Measurements from ENCODE around the gene CDC42EP4. TPM values are rescaled to one million over a fixed set of nuclear protein-coding genes. Genes with fewer than 3 reads are reported as not detected.

The CDC42EP4 gene
- total and polyA plus RNA-seq, 10 of the 15 experiments (the other 5 are each of a cell fraction or from before 2014, with no cell fraction given): 0.05 to 7.1 (median 2.7) TPM

DNA sequence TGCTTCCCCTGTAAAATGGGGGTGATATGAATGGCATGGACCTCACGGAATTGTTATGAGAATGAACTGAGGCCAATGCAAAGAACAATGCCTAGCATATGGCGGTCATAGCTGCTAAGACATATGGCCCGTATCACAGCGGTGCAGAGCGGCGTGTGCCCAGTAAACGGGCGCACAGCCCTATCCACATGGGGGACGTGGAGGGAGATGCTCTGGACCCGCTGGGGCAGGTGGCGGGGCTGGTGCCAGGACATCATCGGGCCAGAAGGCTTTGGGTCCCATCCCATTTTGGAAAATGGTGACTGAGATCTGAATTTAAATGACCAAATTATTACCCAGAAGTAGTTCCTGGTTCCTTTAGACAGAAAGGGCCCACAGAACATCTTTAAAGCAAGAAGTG lies 31.6 kb downstream of the CDC42EP4 start:
- ChIA-PET CTCF (interaction anchor here (1.7 to 1.8 kb wide), 2 partner anchors 30 to 90 kb away, joined by 4 to 9 read pairs; no protein-coding TSS in a partner anchor), SMC1A (ENCODE audit: uncharacterized antibody, unreplicated experiment) (interaction anchor here (1.0 to 5.6 kb wide), 2 partner anchors 31 to 51 kb away, joined by 3 to 29 read pairs; partner anchors contain the start of gene CDC42EP4), POLR2A (no interaction called here), RAD21 (ENCODE audit: unreplicated experiment) (interaction anchor here (1.9 to 3.7 kb wide), 3 partner anchors 10 to 31 kb away, joined by 4 to 27 read pairs (median 18); partner anchors contain the start of gene CDC42EP4)
- Histone ChIP-seq H3K9me3 (replicated peaks; ENCODE audit: control insufficient read depth, insufficient read depth, low read length) (no peaks in the 10 kb centered on the region), H3K4me1 (ENCODE audit: control insufficient read depth, insufficient read depth, low read length) (peaks cover 17% of the 10 kb centered on the region), H3K4me3 (no peak overlapping the region), H3K27ac (ENCODE audit: control insufficient read depth, insufficient read depth) (no peak overlapping the region), H3K9ac (ENCODE audit: control insufficient read depth, insufficient read depth, low read length) (no peak overlapping the region), H2AFZ (ENCODE audit: control insufficient read depth, low read depth, low read length) (no peak overlapping the region), H3K27me3 (replicated peaks in 1 of 2; ENCODE audit: control insufficient read depth in 2 of 2, insufficient read depth in 2 of 2, low read length in 1 of 2) (no peaks in the 10 kb centered on the region), H3K4me2 (ENCODE audit: control insufficient read depth, insufficient read depth) (no peak overlapping the region), H3K36me3 (ENCODE audit: control insufficient read depth in 2 of 2, insufficient read depth in 2 of 2, low read length in 1 of 2) (peaks cover 2 to 3% of the 10 kb centered on the region in 2 experiments; a peak in 2 of 4 replicates), H4K20me1 (ENCODE audit: control insufficient read depth, insufficient read depth) (no peaks in the 10 kb centered on the region), H3K79me2 (ENCODE audit: control insufficient read depth, insufficient read depth, low read length) (no peaks in the 10 kb centered on the region)
- intact Hi-C loops (cut with micrococcal nuclease; ENCODE audit: unreplicated experiment): no loop called here
- FAIRE-seq: no peak
- TF ChIP-seq, protein P1, sequence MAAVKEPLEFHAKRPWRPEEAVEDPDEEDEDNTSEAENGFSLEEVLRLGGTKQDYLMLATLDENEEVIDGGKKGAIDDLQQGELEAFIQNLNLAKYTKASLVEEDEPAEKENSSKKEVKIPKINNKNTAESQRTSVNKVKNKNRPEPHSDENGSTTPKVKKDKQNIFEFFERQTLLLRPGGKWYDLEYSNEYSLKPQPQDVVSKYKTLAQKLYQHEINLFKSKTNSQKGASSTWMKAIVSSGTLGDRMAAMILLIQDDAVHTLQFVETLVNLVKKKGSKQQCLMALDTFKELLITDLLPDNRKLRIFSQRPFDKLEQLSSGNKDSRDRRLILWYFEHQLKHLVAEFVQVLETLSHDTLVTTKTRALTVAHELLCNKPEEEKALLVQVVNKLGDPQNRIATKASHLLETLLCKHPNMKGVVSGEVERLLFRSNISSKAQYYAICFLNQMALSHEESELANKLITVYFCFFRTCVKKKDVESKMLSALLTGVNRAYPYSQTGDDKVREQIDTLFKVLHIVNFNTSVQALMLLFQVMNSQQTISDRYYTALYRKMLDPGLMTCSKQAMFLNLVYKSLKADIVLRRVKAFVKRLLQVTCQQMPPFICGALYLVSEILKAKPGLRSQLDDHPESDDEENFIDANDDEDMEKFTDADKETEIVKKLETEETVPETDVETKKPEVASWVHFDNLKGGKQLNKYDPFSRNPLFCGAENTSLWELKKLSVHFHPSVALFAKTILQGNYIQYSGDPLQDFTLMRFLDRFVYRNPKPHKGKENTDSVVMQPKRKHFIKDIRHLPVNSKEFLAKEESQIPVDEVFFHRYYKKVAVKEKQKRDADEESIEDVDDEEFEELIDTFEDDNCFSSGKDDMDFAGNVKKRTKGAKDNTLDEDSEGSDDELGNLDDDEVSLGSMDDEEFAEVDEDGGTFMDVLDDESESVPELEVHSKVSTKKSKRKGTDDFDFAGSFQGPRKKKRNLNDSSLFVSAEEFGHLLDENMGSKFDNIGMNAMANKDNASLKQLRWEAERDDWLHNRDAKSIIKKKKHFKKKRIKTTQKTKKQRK (IDR thresholded peaks at IDR 0.05; ENCODE audit: low read depth, low read length): no peak
- TF ChIP-seq ASH2L (IDR thresholded peaks at IDR 0.05; ENCODE audit: borderline replicate concordance, low read depth) (no peak), KDM1A (IDR thresholded peaks at IDR 0.05; ENCODE audit: borderline replicate concordance) (no peak), ATF2 (IDR thresholded peaks at IDR 0.05; ENCODE audit: low read length) (no peak), ZNF592 (IDR thresholded peaks at IDR 0.05) (no peak), SREBF1 (IDR thresholded peaks at IDR 0.05; ENCODE audit: low read length) (no peak), SMAD1 (IDR thresholded peaks at IDR 0.05; ENCODE audit: low read depth, partially characterized antibody) (no peak)
- TF ChIP-seq, protein P2, sequence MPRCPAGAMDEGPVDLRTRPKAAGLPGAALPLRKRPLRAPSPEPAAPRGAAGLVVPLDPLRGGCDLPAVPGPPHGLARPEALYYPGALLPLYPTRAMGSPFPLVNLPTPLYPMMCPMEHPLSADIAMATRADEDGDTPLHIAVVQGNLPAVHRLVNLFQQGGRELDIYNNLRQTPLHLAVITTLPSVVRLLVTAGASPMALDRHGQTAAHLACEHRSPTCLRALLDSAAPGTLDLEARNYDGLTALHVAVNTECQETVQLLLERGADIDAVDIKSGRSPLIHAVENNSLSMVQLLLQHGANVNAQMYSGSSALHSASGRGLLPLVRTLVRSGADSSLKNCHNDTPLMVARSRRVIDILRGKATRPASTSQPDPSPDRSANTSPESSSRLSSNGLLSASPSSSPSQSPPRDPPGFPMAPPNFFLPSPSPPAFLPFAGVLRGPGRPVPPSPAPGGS (IDR thresholded peaks at IDR 0.05; ENCODE audit: borderline replicate concordance, insufficient read depth, low read depth, low read length, poor library complexity, severe bottlenecking): no peak
- in situ Hi-C loops (cut with MboI): no loop called here
- ATAC-seq: no peak
- BruUV-seq (replicated peaks): no TSS peak
- DNase-seq (ENCODE audit: low read depth, low spot score): no peak
- whole genome bisulfite sequencing (ENCODE audit: insufficient coverage, insufficient replicate concordance, low lambda C conversion rate, missing lambda C conversion rate): 83% methylated on average over 12 of the region's 12 CpGs

Measured in GM12878 (cell line).